Measurements from ENCODE around the gene PDK1. TPM values are rescaled to one million over a fixed set of nuclear protein-coding genes. Genes with fewer than 3 reads are reported as not detected.

Gene PDK1
- total and polyA plus RNA-seq, 5 experiments from 2014 or later = 37.1 to 72.6 (median 64.4) TPM

GRCh38 chr2:172627181-172627580 lies 71.3 kb downstream of the PDK1 start:
- POLR2A ChIA-PET = no interaction called here
- H3K9me3 Mint-ChIP-seq = peaks cover 0 to 6% (median 0%) of the 10 kb centered on the region in 9 donors
- ATAC-seq = no peak
- no peaks in the 10 kb centered on the region for H3K27me3 Mint-ChIP-seq
- H3K36me3 Mint-ChIP-seq = peaks cover 38 to 56% (median 42%) of the 10 kb centered on the region in 3 donors
- peak overlapping the region in 1 of 10 donors; percentile 30 for H3K27ac Mint-ChIP-seq
- H3K4me1 Mint-ChIP-seq = peaks cover 0 to 11% (median 0%) of the 10 kb centered on the region in 4 donors
- no peak for DNase-seq
- no peak overlapping the region for H3K4me3 Mint-ChIP-seq

GRCh38 chr2:172628085-172628484 lies 72.2 kb downstream of the PDK1 start:
- DNase-seq (no peak), ATAC-seq (no peak)
- Mint-ChIP-seq H3K4me3 (no peak overlapping the region), H3K27me3 (no peaks in the 10 kb centered on the region), H3K27ac (no peak overlapping the region), H3K9me3 (peaks cover 0 to 6% (median 0%) of the 10 kb centered on the region in 9 donors), H3K36me3 (peaks cover 38 to 56% (median 46%) of the 10 kb centered on the region in 3 donors), H3K4me1 (peaks cover 0 to 11% (median 0%) of the 10 kb centered on the region in 4 donors)
- POLR2A ChIA-PET = no interaction called here

GRCh38 chr2:172629586-172629985 lies 73.7 kb downstream of the PDK1 start:
- Mint-ChIP-seq H3K9me3 (peaks cover 0 to 6% (median 0%) of the 10 kb centered on the region in 9 donors), H3K36me3 (peaks cover 35 to 44% (median 38%) of the 10 kb centered on the region in 3 donors), H3K27me3 (no peaks in the 10 kb centered on the region), H3K4me3 (no peak overlapping the region), H3K4me1 (peaks cover 0 to 11% (median 0%) of the 10 kb centered on the region in 4 donors), H3K27ac (no peak overlapping the region)
- POLR2A ChIA-PET = no interaction called here
- no peak for ATAC-seq
- no peak for DNase-seq

GRCh38 chr2:172630181-172630580 lies 74.3 kb downstream of the PDK1 start:
- POLR2A ChIA-PET = no interaction called here
- no peak for DNase-seq
- no peak for ATAC-seq
- peaks cover 0 to 11% (median 0%) of the 10 kb centered on the region in 4 donors for H3K4me1 Mint-ChIP-seq
- H3K9me3 Mint-ChIP-seq = peaks cover 0 to 6% (median 0%) of the 10 kb centered on the region in 9 donors
- H3K4me3 Mint-ChIP-seq = no peak overlapping the region
- no peaks in the 10 kb centered on the region for H3K27me3 Mint-ChIP-seq
- no peak overlapping the region for H3K27ac Mint-ChIP-seq
- peaks cover 35 to 41% (median 38%) of the 10 kb centered on the region in 3 donors for H3K36me3 Mint-ChIP-seq

- peaks cover 10 to 18% (median 15%) of the 10 kb centered on the region in 3 donors for H3K36me3 Mint-ChIP-seq
- H3K27ac Mint-ChIP-seq = no peak overlapping the region
- POLR2A ChIA-PET = no interaction called here
- H3K9me3 Mint-ChIP-seq = peaks cover 0 to 6% (median 0%) of the 10 kb centered on the region in 9 donors
- H3K4me3 Mint-ChIP-seq = no peak overlapping the region
- ATAC-seq (no peak), DNase-seq (no peak)
- H3K27me3 Mint-ChIP-seq = no peaks in the 10 kb centered on the region
- peaks cover 0 to 5% (median 0%) of the 10 kb centered on the region in 4 donors for H3K4me1 Mint-ChIP-seq
These were observed 78.6 kb downstream of the PDK1 start for GRCh38 chr2:172634477-172634876.

- H3K4me3 Mint-ChIP-seq = no peak overlapping the region
- peak overlapping the region in 1 of 10 donors; percentile 36 for H3K27ac Mint-ChIP-seq
- H3K9me3 Mint-ChIP-seq = peaks cover 0 to 4% (median 0%) of the 10 kb centered on the region in 9 donors
These were observed 79.7 kb downstream of the PDK1 start for GRCh38 chr2:172635548-172635947.

GRCh38 chr2:172639256-172639655 lies 83.4 kb downstream of the PDK1 start:
- Mint-ChIP-seq H3K4me1 (peaks cover 0 to 10% (median 3%) of the 10 kb centered on the region in 4 donors), H3K27ac (no peak overlapping the region), H3K27me3 (peaks cover 0 to 2% (median 0%) of the 10 kb centered on the region in 5 donors), H3K4me3 (no peak overlapping the region), H3K36me3 (peaks cover 0 to 2% (median 1%) of the 10 kb centered on the region in 3 donors), H3K9me3 (no peaks in the 10 kb centered on the region)
- DNase-seq (no peak), ATAC-seq (no peak)
- POLR2A ChIA-PET = no interaction called here

More at GRCh38 chr2:172635548-172635947, 79.7 kb downstream of the PDK1 start:
- ATAC-seq (no peak), DNase-seq (no peak)
- peaks cover 0 to 4% (median 2%) of the 10 kb centered on the region in 4 donors for H3K4me1 Mint-ChIP-seq
- H3K27me3 Mint-ChIP-seq = no peaks in the 10 kb centered on the region
- POLR2A ChIA-PET = no interaction called here
- peaks cover 5 to 9% (median 8%) of the 10 kb centered on the region in 3 donors for H3K36me3 Mint-ChIP-seq

GRCh38 chr2:172639823-172640222 lies 83.9 kb downstream of the PDK1 start:
- no peak for DNase-seq
- Mint-ChIP-seq H3K4me1 (peaks cover 0 to 10% (median 3%) of the 10 kb centered on the region in 4 donors), H3K27me3 (peaks cover 0 to 2% (median 0%) of the 10 kb centered on the region in 5 donors), H3K4me3 (no peak overlapping the region), H3K9me3 (no peaks in the 10 kb centered on the region), H3K27ac (no peak overlapping the region), H3K36me3 (peaks cover 0 to 2% (median 1%) of the 10 kb centered on the region in 3 donors)
- POLR2A ChIA-PET = no interaction called here
- peak in 1 of 2 donors; percentile 44 for ATAC-seq

- Mint-ChIP-seq H3K4me3 (no peak overlapping the region), H3K27ac (peak overlapping the region in 1 of 10 donors; percentile 52), H3K4me1 (peaks cover 0 to 10% (median 3%) of the 10 kb centered on the region in 4 donors), H3K9me3 (no peaks in the 10 kb centered on the region), H3K36me3 (peaks cover 0 to 2% (median 1%) of the 10 kb centered on the region in 3 donors), H3K27me3 (peaks cover 0 to 2% (median 0%) of the 10 kb centered on the region in 5 donors)
- ATAC-seq (no peak), DNase-seq (no peak)
- POLR2A ChIA-PET = no interaction called here
These were observed 84.5 kb downstream of the PDK1 start for GRCh38 chr2:172640389-172640788.

- no peak for ATAC-seq
- no peak overlapping the region for H3K4me3 Mint-ChIP-seq
- peaks cover 0 to 10% (median 3%) of the 10 kb centered on the region in 4 donors for H3K4me1 Mint-ChIP-seq
- POLR2A ChIA-PET = no interaction called here
- H3K36me3 Mint-ChIP-seq = peaks cover 0 to 11% (median 4%) of the 10 kb centered on the region in 3 donors
- H3K27me3 Mint-ChIP-seq = peaks cover 0 to 2% (median 0%) of the 10 kb centered on the region in 5 donors
- no peak overlapping the region for H3K27ac Mint-ChIP-seq
- DNase-seq = no peak
- no peaks in the 10 kb centered on the region for H3K9me3 Mint-ChIP-seq
These were observed 86.6 kb downstream of the PDK1 start for GRCh38 chr2:172642301-172643020.

GRCh38 chr2:172643142-172643541 lies 87.3 kb downstream of the PDK1 start:
- H3K27me3 Mint-ChIP-seq = peaks cover 0 to 2% (median 0%) of the 10 kb centered on the region in 5 donors
- peaks cover 0 to 7% (median 2%) of the 10 kb centered on the region in 9 donors for H3K9me3 Mint-ChIP-seq
- peaks cover 0 to 10% (median 3%) of the 10 kb centered on the region in 4 donors for H3K4me1 Mint-ChIP-seq
- H3K27ac Mint-ChIP-seq = peak overlapping the region in 1 of 10 donors; percentile 27
- POLR2A ChIA-PET = no interaction called here
- H3K4me3 Mint-ChIP-seq = no peak overlapping the region
- no peak for ATAC-seq
- peaks cover 3 to 18% (median 4%) of the 10 kb centered on the region in 3 donors for H3K36me3 Mint-ChIP-seq
- DNase-seq = no peak

- H3K36me3 Mint-ChIP-seq = peaks cover 2 to 25% (median 22%) of the 10 kb centered on the region in 3 donors
- POLR2A ChIA-PET = no interaction called here
- ATAC-seq (no peak), DNase-seq (no peak)
- no peak overlapping the region for H3K4me3 Mint-ChIP-seq
- H3K27ac Mint-ChIP-seq = no peak overlapping the region
- H3K9me3 Mint-ChIP-seq = peaks cover 0 to 38% (median 22%) of the 10 kb centered on the region in 9 donors
- H3K27me3 Mint-ChIP-seq = peaks cover 0 to 7% (median 2%) of the 10 kb centered on the region in 5 donors
- no peaks in the 10 kb centered on the region for H3K4me1 Mint-ChIP-seq
These were observed 91.5 kb downstream of the PDK1 start for GRCh38 chr2:172647439-172647838.

- H3K9me3 Mint-ChIP-seq = peaks cover 17 to 80% (median 33%) of the 10 kb centered on the region in 9 donors
- POLR2A ChIA-PET = no interaction called here
- H3K27me3 Mint-ChIP-seq = peaks cover 0 to 7% (median 0%) of the 10 kb centered on the region in 5 donors
- peaks cover 0 to 2% (median 0%) of the 10 kb centered on the region in 4 donors for H3K4me1 Mint-ChIP-seq
- ATAC-seq (no peak), DNase-seq (no peak)
- H3K27ac Mint-ChIP-seq = no peak overlapping the region
- peaks cover 4 to 32% (median 22%) of the 10 kb centered on the region in 3 donors for H3K36me3 Mint-ChIP-seq
- H3K4me3 Mint-ChIP-seq = no peak overlapping the region
These were observed 99.4 kb downstream of the PDK1 start for GRCh38 chr2:172655091-172655837.
